GM11168 (cell line): ENCODE measurements around the gene ADSS1.

Experiments
- in situ Hi-C: fragments of 300-500 bp; cut with MboI; formaldehyde crosslinking; loops from one replicate; pipeline ENCODE4 v1.12.0; 2022; ENCODE audit warnings: low sequenced_read_pairs; ENCODE audit not compliant: unreplicated experiment

The ADSS1 gene

GRCh38 chr14:104723651-104724406 lies at the start of gene ADSS1:
Gene ADSS1, plus strand, starts transcription at chr14:104724229. Its CDS starts 42 bp downstream, at chr14:104724271.
- in situ Hi-C loops: no loop called here

DNA sequence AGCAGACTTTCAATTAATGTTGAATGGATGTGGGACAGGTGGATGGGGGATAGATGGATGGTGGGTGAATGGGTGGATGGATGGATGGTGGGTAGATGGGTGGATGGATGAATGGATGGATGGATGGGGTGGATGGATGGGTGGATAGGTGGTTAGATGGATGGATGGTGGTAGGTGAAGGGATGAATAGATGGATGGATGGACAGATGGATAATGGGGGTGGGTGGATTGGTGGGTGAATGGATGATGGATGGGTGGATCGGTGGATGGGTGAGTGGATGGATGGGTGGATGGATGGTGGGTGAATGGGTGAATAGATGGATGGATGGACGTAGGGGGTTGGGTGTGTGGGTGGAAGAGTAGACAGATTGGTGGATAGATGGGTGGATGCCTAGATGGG lies 48.6 kb upstream of the ADSS1 start:
- in situ Hi-C loops: no loop called here

GRCh38 chr14:104676130-104676693 lies 47.8 kb upstream of the ADSS1 start:
- in situ Hi-C loops: no loop called here

DNA sequence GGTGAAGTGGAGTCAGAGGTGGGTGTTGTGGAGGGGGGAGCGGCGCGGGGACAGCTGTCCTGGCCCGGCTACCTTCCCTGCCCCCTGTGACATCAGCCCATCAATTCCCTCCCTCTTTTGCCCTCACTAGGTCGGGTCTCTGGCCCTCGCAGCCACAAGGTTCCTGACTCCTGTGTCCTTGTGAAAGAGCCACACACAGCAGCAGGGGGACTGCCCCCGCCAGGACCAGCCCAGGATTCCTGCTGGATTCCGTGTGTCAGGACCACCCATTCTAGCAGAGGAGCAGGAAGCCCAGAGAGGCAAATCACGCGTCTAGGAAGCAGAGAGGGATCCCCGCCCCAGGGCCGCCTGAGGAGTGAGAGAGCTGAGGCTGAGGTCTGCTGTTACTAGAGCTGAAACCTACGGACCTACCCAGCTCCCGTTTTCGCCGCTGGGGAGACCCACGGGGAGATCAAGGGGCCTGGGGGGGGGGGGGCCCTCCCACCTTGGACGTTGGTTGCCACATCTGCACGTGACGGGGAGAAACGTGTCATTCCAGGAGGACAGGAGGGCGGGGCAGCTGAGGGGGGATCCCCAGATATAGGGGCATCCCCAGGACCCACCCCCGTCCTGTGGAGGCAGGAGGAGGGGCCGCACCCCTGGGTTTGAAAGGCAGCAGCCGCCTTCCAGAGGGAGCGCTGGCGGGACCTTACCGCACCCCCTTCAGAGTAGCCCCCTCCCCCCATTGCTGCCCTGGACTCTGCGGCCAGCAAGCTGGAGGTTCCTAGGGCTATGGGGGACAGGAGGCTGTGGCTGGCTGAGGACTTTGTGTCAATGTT lies 47.1 kb upstream of the ADSS1 start:
- in situ Hi-C loops: no loop called here

DNA sequence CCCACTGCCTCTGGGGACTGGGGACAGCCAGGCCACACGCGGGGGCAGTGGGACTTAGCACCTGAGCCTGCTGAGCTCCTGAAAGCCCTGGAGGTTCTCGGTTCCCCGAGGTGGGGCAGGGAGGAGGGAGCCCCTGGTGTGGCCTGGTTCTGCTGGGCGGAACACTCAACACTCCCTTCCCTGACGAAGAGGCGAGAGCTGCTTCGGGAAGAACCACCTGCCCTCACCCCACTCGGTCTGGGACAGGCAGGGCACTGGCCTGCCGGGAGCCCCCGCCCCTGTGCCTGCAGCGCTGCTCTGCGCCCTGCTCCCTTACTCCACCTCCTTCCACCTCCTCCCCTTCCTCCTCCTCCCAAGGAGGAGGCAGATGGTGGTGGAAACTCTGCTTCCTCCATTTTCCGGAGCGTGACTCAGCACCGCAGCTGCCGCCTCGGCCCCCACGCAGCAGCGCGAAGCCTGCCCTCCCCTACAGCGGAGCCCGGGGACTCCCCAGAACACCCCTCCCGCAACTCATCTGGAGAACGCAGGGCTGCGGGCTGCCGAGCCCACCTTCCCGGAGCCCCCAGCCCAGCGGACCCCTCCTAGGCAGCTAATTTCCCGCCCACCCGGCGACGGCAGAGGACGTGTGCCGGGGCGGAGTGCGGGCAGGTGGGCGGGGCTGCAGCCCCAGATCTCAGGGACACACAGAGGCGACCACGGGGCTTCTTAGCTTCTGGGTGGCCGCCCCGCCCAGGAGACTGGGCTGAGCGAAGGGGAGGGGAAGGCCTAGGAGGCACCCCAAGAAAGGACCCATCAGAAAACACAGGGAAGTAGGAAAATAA lies 46.3 kb upstream of the ADSS1 start:
- in situ Hi-C loops: no loop called here

DNA sequence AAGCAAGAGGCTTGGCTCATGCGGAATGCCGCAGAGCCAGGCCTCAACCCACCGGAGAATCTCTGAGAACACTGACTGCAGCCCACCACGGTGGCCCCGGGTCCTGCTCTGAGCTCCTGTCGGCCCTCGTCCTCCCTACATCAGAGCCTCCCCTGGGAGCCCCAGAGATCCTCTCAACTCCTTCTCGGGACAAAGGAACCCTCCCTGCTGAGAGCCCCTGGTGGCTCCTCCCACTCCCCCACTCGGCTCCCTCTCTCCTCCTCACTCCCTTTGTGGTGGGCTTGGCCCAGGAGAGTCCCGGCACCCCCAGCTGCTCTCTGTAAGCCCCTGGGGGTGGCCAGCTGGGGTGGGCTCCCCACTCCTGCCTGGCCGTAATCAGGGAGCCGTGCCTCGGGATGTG lies 45.7 kb upstream of the ADSS1 start:
- in situ Hi-C loops: no loop called here

DNA sequence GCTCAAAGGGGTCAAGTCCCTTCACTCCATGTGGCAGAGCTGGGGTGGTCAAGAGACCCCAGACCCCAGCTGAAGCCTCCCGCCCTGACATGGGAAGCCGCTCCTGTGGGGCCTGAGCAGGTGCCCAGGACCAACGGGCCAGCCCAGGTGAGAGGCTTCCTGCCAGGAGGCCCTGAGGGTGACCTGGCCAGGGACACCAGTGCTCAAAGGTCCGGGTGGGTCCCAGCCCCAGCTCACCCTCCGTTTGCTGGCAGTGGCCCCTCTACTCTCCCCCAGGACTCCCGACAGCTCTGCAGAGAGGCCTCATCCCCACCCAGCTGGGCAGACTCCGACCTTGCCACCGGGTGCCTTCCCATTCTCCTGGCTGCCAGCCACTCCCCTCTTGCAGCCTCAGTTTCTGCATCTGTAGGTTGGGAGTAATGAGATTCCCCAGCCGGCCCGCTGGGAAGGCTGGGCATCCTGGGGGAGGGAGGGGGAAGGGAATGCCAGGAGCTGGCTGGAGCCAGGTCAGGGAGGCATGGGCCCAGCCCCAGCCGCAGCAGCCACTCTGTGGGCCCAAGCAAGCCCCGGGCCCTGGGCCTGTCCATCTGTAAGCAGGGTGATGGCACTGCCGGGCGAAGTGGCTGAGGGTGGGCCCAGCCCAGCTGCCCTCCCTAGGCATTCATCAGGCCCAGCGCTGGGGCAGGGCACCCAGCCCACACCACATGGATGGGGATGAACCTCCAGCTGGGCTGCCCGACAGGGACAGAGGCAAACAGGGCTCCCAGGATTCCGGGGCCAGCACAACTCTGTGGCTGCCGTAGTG lies 44.9 kb upstream of the ADSS1 start:
- in situ Hi-C loops: no loop called here

GRCh38 chr14:104680056-104680805 lies 43.8 kb upstream of the ADSS1 start:
- in situ Hi-C loops: no loop called here

GRCh38 chr14:104680806-104681688 lies 43.0 kb upstream of the ADSS1 start:
- in situ Hi-C loops: no loop called here

- in situ Hi-C loops: no loop called here
Measured at GRCh38 chr14:104681689-104682074, 42.3 kb upstream of the ADSS1 start.

GRCh38 chr14:104682107-104682593 lies 41.9 kb upstream of the ADSS1 start:
- in situ Hi-C loops: no loop called here

DNA sequence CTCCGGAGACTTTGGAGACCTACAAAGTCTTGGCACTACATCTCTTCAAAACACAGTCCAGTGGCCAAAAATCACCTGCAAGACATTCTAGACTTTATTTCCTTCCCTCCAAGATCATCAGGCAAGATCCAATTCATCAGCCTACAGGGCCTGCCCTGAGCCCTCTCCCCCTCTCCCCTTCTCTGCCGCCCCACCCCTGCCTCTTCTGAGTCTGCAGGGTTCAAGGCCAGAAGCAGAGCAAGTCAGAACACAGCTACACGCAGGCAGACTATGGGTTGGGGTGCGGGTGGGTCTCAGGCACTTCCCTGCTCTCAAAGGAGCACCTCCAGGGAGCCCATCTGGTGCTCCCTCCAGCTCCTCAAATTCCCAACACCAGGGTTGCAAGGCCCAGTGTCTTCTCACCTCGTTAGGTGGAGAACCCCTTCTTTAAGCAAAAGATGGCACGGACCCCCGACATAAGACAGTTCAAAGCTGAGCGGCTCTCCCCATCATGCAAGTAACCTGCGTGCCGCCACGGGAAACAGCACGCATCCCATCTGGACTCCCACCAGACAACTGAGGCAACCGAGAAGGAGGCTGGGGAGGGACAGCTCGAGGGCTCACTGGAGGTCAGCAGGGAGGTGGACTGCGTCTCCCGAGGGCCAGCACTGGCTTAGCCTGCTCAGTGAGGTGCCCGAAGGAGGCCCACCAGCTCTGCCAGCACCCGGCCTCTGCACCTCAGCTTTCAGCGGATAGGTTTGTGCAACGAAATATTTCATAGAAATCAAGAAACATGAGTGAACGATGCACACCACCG lies 40.2 kb upstream of the ADSS1 start:
- in situ Hi-C loops: no loop called here

- in situ Hi-C loops: no loop called here
Measured at GRCh38 chr14:104684449-104684821, 39.6 kb upstream of the ADSS1 start.

- in situ Hi-C loops: no loop called here
Measured at GRCh38 chr14:104685216-104685997, 38.6 kb upstream of the ADSS1 start.

DNA sequence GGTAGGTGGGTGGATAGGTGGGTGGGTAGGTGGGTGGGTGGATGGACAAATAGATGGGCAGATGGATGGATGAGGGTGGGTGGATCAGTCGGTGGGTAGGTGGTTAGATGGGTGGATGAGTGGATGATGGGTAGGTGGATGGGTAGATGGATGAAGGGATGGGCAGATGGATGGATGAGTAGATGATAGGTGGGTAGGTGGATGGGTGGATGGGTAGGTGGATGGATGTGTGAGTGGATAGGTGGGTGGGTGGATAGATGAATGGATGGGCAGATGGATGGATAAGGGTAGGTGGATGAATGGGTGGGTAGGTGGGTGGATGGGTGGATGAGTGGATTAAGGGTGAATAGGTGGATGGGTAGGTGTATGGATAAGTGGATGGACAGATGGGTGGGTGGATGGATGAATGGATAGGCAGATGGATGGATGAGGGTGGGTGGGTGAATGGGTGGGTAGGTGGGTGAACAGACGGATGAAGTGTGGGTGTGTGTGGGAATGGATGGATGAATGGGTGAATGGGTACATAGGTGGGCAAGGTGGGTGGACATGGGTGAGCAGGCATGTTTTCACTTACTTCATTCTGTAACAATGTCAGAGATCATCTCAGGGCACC lies 37.9 kb upstream of the ADSS1 start:
- in situ Hi-C loops: no loop called here
